ENCODE data around the gene MAP2K3. TPM values are rescaled to one million over a fixed set of nuclear protein-coding genes. Genes with fewer than 3 reads are reported as not detected.

Gene MAP2K3
- total and polyA plus RNA-seq, 2 of the 8 experiments (the other 6 are each of a cell fraction or from before 2014, with no cell fraction given) = 16.9 to 33.5 TPM

DNA sequence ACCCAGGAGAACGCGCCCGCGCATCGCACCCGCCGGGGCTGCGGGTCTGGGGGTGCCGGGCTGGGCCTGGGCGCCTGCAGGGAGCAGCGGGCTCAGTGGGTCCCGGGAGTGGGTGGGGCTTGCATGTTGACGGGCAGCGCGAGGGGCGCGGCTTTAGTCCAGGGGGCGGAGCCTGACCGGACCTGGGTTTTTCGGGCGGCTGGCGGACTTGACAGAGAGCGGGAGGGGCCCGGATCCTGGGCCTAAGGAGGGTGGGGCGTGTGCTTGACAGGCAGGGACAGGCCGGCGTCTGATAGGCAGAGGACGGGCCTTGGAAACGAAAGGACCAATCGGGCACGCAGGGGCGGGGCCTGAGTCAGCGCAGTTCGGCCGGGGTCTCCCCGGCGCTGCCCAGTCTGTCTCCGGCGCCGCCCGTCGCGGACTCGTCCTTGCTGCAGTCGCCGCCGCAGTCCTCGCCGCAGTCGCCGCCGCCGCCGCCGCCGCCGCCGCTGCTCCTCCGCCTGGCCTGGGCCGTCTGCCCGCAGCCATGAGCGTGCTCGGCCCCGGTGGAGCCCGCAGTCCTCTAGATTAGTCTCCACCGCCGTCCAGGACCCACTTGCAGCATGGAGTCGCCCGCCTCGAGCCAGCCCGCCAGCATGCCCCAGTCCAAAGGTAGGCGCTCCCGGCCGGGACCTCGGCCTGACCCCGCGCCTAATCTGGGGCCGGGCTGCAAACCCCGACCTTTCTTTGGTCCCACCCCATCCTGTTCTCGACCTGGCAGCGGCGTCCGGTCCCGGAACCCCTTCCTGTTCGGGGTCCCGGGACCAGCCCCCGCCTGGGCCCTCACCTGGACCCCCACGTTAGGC, at the start of gene MAP2K3 (continued):
- TF ChIP-seq EP300 (IDR thresholded peaks at IDR 0.05; ENCODE audit: borderline replicate concordance in 1 of 2, low read depth in 2 of 2, low read length in 2 of 2) (no peak), HDAC2 (IDR thresholded peaks at IDR 0.05; ENCODE audit: borderline replicate concordance in 1 of 2, low read depth in 2 of 2, low read length in 2 of 2) (no peak; a peak in 1 of 4 replicates), GTF2F1 (IDR thresholded peaks at IDR 0.05; ENCODE audit: borderline replicate concordance, low read depth, low read length) (no peak), CHD2 (IDR thresholded peaks at IDR 0.05; ENCODE audit: low read length) (0 out of 2 replicates have a peak, but pooled peaks have one; percentile 58), ASH2L (IDR thresholded peaks at IDR 0.05; ENCODE audit: low read length) (peak; percentile 41), POLR2A (IDR thresholded peaks at IDR 0.05; ENCODE audit: control extremely low read depth in 1 of 2, low read depth in 2 of 2, low read length in 2 of 2) (peak in 1 of 2 experiments; percentile 86; a peak in 2 of 3 replicates), TAF1 (IDR thresholded peaks at IDR 0.05; ENCODE audit: low read depth, low read length) (peak; percentile 99), TBP (IDR thresholded peaks at IDR 0.05; ENCODE audit: low read depth, low read length) (peak; percentile 95), BRCA1 (IDR thresholded peaks at IDR 0.05; ENCODE audit: low read depth, low read length) (no peak), POLR2AphosphoS5 (IDR thresholded peaks at IDR 0.05; ENCODE audit: low read depth, low read length) (peak; percentile 73), KDM5A (IDR thresholded peaks at IDR 0.05; ENCODE audit: low read length) (no peak), SP2 (IDR thresholded peaks at IDR 0.05; ENCODE audit: low read length) (peak; percentile 33; the same call in 1 of the 2 replicates), SIX5 (IDR thresholded peaks at IDR 0.05; ENCODE audit: low read depth, low read length) (no peak), SP1 (IDR thresholded peaks at IDR 0.05; ENCODE audit: low read depth, low read length) (peak; percentile 91)
- TF ChIP-seq, protein P1, sequence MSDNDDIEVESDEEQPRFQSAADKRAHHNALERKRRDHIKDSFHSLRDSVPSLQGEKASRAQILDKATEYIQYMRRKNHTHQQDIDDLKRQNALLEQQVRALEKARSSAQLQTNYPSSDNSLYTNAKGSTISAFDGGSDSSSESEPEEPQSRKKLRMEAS (IDR thresholded peaks at IDR 0.05) = 0 out of 2 replicates have a peak, but pooled peaks have one; percentile 37
